ENCODE measurements around the gene PAK1.

- TF ChIP-seq CTCF (IDR thresholded peaks at IDR 0.05) = no peak
- no peak for TF ChIP-seq POLR2A (IDR thresholded peaks at IDR 0.05)
These were observed 37.0 kb upstream of the PAK1 start for GRCh38 chr11:77510851-77511250.
